Amniotic epithelial cell (primary cell): ENCODE measurements around the gene ACAD9.
"Not testable (repeated sequence)": the region's sequence is repeated elsewhere in the genome, so short reads cannot be mapped to it uniquely, and the experiment has no call there.

Experiments used
- DNase-seq: peaks from one replicate; pipeline ENCODE4 v3.0.0-alpha.2; 2010; ENCODE audit warnings: low read depth

Gene ACAD9

DNA sequence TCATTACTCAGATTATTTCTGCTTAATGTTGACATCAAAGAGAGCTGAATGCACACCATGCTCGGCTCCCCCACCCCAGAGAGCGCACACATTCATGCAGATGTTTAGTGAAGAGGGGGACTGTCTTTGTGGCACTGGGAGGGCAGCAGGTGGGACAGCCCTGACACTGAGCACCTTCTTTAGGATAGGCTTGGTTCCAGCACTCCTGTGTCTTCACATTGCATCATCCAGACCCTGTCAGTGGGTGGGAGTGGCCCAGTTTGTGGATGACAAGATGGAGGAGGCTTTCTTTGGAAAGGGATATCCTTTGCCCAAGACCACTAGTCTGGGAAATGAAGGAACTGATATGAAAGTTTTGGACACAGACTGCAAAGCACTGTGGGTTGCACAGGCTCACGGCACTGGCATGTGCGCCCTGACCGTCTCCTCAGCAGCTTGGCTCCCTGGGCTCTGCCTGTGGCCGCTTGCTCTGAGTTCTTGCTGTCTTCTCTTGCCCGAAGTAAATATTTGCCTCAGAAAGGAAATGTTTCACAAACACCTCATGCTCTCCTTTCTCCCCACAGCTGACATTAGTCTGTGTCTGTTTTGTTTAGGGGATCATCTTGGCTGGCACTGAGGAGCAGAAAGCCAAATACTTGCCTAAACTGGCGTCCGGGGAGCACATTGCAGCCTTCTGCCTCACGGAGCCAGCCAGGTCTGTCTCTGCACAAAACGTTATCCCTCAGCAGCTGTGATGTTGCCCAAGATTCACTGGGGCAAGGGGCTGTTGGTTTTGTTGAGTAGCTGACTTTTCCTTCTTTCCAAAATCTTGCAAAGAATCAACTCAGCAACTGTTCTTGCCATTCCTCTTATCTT is 16.6 kb downstream of the ACAD9 start:
- DNase-seq, result no peak

DNA sequence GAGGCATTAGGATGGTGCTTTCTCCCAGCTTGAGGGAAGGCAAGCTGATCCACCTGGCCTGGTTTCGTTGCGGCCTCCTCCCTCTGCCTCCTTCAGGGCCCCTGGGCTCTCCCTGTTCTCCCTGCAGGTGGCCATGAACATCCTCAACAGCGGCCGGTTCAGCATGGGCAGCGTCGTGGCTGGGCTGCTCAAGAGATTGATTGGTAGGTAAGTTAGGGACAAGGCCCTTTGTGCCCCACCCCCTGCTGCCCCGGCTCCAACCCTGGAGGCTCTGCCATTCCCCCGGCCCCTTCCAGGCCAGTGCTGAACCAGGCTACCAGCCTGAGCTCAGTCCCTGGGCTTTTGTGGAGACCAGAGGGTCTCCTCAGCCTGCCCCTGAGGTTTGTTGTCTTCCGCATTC is 23.0 kb downstream of the ACAD9 start:
- no peak for DNase-seq

DNA sequence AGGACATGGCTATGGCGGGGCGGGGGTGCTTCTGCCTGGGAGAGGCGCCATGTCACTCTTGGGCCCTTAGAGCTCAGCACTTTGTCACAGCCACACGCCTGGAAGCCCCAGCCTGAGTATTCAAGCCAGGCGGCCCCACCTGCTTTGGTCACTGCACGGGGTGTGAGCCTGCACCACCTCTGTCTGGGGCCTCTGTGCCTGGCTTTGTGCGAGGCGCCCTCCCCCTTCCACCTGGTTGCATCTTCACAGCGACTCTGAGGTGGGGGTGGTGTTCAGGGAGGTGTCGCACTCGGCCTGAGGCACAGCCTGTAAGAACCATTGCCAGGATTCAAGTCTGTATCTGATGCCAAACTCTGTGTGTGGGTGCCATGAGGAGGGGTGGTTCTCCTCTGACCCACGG is 24.1 kb downstream of the ACAD9 start:
- no peak for DNase-seq

DNA sequence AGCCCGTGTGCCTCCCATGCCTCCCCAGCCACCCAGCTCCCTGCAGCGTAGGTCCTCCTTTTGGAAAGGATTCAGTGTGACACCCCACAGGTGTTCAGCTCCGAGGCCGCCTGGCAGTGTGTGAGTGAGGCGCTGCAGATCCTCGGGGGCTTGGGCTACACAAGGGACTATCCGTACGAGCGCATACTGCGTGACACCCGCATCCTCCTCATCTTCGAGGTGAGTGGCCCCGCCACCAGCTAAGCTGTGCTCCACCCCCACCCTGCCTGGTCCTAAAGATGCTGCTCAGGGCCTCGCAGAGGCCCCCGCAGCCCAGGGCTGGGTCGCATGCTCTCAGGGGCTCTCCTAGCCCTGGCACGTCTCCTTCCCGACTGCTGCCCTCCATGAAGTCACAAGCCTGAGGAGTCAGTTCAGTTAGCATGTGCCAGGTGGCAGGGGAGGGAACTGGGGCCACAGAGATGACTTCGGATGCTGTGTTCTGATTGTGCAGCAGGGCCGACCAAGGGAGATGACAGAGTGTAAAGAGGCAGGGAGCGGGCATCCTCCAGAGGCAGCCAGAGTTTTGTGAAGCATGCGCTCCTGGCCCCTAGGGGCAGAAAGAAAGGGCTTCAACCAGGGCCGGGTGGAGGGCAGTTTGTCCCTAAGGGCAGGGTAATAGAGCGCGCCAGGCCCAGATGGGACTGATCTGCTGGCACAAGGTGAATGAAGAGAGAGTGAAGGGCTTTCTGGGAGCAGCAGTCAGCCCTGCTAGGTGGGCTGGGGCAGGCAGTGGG is 26.8 kb downstream of the ACAD9 start:
- DNase-seq, result no peak

DNA sequence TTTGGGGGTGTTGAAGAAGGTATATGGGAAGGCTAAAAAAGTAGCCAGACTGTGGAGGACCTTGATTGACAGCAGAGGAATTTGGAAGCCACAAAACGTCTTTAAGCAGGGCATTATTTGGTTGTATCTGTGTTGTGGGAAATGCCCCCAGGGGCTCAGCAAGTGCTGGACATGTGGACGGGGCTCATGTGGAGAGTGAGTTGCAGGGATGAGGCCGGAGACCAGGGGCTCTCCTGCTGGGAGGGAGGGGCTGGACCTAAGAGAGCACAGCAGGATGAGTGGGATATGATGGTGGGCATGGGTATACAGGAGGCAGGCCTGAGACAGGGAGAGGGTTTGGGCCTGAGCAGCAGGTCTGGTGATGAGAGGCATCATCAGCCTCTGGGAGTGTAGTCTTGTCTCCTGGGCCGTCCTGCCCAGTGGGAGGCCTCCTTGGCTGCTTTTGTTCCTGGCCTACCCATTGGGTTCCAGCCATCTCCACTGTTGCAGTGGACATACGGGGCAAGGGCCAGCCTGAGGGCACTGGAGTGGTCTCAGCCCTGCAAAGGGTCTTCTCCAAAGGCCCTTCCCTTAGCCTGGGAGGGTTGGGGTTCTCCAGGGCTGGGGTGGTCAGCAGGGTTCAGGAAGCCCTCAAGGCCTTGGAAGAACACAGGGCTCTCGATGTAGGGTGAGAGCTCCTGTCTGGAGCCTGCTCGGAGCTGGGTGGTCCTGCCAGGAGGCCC is 27.5 kb downstream of the ACAD9 start:
- no peak for DNase-seq

DNA sequence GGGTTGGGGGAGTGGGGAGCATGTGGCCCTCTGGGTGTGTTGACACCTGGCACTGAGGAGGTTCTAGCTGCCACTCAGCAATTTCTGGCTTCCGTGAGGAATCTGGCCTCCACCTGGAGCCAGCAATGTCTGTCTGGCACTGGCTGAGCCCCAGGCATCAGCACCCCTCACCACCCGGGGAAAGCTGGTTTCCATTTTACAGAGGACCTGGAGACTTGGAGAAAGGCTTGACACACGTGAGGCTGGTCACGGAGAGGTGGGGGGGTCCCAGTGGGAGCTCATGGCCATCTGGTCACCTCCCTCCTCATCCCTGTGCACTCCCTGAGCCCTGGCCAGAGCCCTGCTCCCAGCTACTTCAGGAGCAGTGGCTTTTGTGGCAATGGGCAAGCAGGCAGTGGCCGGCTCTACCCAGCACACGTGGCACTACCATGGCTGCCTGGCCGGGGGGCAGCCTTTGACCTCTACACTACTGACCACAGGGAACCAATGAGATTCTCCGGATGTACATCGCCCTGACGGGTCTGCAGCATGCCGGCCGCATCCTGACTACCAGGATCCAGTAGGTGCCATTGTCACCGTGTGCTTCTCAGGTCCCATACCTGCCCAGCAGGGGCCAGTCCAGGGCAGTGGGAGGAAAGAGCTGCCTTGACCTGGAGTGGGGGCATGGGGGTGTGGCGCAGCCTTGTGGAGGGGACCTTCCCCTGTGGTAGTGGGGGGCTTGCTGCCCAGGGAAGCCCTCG is 28.5 kb downstream of the ACAD9 start:
- no peak for DNase-seq

DNA sequence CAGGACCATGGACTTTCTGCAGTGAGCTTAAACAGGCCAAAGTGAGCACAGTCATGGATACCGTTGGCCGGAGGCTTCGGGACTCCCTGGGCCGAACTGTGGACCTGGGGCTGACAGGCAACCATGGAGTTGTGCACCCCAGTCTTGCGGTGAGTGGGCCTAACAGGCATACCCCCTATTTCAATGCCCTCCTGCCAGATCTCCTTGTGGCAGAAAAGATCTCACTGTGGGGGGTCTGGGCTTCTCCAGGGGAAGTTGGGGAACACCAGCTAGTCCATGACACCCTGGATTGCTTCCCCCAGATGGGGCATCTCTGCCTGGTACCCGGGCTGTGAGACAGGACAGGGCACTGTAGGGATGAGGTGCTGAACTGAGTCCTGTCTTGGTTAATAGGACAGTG is 29.5 kb downstream of the ACAD9 start:
- no peak for DNase-seq

DNA sequence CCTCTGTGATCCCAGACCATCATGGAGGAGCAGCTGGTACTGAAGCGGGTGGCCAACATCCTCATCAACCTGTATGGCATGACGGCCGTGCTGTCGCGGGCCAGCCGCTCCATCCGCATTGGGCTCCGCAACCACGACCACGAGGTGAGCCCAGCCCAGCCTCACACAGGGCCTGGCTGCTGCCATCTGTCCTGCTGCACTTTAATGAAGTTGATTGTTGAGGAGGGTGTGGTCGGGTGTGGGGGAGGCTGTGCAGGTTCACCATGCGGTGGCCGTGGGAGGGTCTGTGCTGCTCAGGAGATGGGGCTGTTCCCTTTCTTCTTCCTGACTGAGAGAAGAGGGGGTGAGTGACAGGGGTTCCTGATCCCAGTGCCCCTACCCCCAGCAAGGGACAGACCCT is 30.6 kb downstream of the ACAD9 start:
- no peak for DNase-seq

DNA sequence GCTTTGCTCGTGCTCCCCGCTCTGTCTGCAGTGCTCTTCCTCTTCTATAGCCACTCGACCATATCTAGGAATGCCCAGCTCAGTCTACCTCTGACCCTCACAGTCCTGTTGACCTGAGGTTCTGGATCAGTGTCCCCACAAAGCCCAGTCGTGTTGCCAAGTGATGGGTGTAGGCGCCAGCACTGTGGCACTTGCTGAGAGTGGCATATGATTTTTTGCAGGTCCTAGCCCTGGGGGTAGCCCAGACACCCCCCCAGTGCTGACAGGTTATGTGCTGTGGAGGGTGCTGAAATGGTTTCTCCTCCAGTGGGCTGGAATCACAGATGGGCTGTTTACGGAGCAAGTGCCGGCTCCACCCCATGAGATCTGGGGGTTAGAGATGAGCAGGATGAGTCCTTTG is 32.5 kb downstream of the ACAD9 start:
- no peak for DNase-seq

DNA sequence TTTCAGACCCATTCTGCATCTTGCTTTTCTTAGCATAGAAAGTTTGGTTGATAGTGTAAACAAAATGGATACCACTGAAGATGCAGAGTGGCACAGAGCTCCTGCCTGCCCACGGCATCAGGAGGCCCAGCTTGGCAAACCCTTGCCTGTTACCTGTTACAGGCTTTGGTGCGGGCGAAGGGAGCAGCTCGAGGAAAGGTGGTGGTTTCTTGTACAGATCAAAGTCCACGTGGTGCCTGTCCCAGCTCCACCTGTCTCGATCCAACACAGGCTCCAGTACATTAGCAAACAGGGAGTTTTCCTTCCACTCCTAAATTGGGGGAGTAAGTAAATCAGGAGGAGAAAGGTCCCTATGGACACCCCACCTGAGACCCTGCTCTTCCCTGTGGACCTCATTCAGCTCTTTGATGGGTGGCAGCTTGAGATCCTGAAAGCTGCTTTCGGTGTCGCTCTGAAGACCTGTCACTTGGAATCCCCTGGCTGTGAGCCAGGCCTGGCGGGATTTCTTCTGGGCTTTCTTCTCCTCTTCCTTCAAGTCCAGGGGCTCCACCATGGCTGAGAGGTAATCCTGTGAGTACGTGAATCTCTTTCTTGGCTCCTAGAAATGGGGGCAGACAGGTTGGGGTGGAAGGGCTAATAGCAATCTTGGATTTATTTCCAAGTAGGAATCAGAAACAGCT is 35.7 kb downstream of the ACAD9 start:
- DNase-seq, result no peak

DNA sequence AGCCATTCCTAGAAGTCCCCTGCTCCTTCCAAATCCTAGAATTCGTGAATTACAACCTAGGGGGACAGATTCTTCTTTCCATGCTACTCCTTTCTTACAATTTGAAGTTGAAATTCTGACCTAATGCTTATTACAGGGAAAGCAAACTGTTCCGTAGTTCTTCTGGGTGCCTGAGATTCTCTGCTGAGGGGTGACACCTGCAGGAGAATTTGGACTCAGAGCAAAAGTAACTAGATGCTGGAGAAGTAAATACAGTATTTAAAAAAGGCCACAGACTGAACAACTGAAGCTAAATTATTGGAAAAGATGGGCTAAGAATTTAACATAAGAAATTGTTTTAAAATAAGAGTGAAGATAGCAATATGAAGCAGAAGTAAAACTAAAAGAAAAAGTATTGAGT is 37.9 kb downstream of the ACAD9 start:
- peak; percentile 8 for DNase-seq

DNA sequence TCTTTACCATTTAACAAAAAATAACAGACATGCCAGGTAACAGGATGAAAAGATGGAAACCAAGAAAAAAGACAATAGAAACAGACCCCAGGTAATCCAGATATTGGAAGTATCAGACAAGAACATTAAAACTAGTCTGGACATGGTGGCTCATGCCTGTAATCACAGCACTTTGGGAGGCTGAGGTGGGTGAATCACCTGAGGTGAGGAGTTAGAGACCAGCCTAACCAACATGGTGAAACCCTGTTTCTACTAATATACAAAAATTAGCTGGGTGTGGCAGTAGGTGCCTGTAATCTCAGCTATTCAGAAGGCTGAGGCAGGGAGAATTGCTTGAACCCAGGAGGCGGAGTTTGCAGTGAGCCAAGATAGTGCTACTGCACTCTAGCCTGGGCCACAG is 40.6 kb downstream of the ACAD9 start:
- DNase-seq, result no peak

DNA sequence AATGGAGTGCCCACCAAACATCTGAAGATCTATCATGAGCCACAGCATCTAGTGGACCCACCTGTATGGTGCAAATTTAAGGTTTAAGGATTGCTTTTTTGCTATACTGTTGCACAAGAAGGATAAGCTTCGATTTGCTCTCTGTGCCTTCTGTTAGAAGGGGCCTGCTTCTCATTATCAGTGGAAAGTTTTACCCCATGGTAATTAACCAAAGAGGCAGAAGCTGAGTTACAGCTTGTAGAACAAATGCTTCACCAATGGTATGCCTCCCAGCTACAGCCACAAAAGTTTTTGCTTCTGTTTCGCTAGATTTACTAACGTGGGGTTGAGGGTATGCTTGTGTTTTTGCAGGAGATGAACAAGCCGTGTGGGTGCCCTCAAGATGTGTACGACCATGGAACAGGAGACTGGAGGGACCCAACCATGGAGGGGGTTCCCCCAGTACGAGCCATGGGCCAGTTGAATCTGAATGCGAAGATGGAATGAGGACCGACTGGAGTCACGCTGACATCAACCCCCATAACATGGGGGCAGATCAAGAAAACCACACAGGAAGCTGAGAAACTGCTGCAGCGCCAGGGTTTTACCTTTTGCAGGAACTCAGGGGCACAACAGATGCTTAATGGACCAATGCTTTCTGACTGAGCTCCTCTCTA is 43.5 kb downstream of the ACAD9 start:
- DNase-seq, result no peak

DNA sequence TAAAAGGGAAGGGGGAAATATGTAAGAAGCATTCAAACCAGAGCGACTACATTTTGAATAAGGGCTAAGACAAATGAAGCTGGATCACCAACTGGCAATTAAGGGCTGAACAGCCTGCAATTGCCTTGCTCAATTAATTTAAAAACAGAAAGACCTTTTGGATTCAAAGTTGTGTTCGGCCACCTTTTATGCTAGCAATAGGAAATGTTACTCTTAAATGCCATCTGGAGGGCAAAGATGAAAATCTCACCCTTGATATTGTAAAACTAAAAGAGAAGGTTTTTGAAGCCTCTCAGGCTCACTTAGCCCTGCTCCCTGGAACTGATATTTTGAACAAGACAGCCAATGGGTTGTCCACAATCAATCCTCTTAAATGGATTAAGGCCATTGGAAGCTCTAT is 44.2 kb downstream of the ACAD9 start:
- no peak for DNase-seq

DNA sequence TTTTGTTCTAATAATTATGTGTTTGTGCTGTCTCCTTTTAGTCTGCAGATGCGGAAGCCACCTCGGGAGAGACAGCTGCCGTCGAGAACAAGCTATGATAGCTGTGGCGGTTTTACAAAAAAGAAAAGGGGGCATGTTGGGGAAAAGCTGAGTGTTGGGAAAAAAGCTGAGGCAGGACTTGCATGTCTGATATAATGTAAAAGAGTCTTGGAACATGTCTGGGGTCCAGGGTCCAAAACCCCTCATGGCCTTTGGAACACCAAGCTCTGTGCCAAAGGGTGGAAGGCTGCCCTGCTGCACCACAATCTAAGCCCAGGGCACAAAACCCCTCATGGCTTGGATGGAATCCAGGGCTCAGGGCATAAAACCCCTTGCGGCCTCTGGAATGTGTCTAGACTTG is 44.6 kb downstream of the ACAD9 start:
- DNase-seq, result not testable (repeated sequence)

DNA sequence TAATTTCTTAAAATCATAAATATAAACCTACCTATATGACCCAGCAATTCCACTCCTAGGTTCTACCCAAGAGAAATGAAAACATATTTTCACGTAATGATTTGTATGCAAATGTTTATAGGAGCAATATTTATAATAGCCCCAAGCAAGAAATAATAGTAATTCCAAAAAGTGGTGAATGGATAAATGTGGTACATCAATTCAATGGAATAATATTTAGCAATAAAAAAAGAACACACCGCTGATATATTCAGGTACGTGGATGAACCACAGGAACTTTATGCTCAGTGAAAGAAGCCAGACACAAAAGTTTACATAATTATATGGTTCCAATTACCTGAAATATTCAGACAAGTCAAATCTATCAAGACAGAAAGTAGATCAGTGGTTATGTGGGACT is 49.9 kb downstream of the ACAD9 start:
- DNase-seq, result no peak

DNA sequence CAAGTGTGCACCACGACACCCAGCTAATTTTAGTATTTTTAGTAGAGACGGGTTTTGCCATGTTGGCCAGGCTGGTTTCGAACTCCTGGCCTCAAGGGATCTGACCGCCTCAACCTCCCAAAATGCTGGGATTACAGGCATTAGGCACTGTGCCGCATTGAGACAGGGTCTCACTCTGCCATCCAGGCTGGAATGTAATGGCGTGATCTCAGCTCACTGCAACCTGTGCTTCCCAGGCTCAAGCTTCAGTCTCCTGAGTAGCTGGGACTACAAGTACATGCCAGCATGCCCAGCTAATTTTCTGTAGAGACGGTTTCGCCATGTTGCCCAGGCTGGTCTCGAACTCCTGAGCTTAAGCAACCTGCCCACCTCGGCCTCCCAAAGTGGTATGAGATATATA is 51.6 kb downstream of the ACAD9 start:
- no peak for DNase-seq

DNA sequence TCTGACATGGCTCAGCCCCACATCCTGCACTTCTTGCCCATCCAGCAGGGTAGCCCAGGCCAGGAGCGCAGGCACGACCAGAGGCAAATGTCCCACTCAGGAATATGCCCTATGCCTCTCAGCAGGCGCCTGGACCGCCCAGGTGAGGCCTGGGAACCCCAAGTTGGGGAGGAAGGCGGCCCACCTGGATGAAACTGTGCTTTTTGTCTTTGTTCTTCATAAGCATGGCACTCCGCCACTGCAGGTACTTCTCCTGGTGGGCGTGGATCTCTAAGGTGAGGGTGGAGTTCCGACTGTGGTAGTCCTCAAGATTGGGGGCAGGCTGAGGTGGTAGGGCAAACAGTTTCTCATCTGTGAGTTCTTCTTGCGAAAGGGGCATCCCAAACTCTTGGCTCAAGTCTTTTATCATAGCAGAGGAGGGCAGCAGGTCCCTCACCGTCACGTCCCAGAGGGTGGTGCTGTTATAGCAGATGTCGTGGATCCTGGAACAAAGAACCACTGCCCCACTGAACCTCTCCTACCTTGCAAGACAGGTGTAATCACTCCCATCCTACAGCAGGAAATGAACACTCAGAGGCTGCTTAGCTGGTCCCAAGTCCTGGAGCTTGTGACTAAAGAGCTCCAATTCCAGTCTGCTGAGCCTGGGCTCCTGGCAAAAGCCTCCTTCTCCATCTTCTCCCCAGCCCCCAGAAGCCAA is 53.2 kb downstream of the ACAD9 start:
- DNase-seq, result no peak

DNA sequence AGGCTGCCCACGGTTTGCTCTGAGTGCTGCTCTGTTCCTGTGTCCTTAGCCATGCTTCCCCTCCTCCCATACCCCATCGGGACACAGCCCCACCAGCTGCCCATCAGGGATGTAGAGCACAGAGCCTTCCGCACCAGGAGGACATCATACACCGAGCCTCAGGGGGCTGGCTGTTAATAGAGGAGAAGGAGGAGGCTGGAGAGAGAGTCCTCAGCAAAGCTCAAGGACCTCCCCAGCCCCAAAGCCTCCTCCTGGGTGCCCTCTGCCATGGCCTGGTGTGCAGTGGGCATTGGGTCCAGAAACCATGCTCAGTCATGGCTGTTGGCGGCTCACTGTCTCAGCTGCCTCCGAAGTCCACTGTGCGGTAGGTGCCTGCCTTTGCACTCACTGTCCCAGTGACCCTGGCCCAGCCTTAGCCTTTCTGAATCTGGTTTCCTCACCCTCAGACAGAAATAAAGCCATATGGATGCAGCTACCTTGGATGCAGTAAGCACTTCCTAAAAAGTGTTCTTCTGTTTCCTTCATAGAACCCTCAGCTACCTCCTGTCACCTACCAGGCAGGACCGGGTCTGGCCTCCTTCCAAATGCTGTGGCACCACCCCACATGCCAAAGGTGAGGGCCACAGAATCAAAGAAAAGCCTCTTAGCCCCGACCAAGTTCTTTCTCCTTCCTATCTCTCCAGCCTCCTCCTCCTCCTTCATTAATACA is 53.9 kb downstream of the ACAD9 start:
- DNase-seq, result no peak

DNA sequence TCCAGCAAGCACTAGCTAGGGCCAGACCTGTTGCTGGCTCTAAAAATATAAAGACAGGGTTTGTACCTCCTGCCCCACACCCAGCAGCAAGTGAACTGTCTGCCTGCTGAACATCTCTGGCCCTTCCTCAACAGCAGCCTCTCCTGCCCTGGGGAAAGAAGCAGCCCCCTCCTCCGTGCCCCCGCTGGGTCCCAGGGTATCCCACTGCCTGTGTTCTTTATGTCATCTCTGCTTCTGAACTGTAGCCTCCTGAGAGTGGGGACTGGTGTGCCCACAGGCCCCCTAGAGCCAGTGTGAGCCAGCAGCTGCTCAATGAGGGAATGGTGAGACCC is 54.5 kb downstream of the ACAD9 start:
- DNase-seq, result no peak
